ENCODE data around the gene TAF4. TPM values are rescaled to one million over a fixed set of nuclear protein-coding genes. Genes with fewer than 3 reads are reported as not detected.

TAF4 gene
- total RNA-seq, 4 donors from 2014 or later, result 6.2 to 37.6 (median 10.7) TPM

DNA sequence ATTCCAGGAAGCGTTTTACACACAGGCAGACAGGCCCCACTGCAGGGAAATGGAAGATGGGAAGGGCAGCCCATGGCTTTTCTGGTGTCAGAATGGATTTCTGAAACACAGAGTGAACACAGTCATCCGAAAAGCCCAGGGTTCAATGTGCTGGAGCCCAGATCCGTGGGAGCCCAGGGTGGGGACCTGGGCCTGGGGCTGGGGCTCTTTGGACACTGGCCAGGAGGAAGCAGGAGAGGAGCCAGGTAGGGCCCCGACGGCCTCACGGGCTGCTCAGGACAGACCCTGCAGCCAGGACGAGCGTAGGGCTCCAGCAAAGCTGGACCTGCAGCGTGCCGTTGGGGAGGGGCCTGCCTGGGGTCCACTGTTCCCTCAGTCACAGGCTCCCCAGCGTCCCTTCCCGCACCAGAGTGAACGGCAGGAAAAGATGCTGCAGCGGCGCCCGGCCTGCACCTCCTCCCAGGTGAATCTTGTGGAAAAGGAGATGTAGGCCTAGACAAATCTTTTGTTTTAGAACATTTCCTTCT lies 32.3 kb upstream of the TAF4 start:
- Histone ChIP-seq H3K27ac (no peak overlapping the region), H3K4me3 (no peak overlapping the region), H3K36me3 (no peaks in the 10 kb centered on the region), H3K4me1 (no peaks in the 10 kb centered on the region), H3K9me3 (no peaks in the 10 kb centered on the region), H3K27me3 (no peaks in the 10 kb centered on the region)
- intact Hi-C loops (cut with DNase I; ENCODE audit: low total_unique reads), result no loop called here
- no peak for TF ChIP-seq CTCF (IDR thresholded peaks at IDR 0.05)
- no peak for TF ChIP-seq POLR2A (IDR thresholded peaks at IDR 0.05)
- no peak for DNase-seq

- Histone ChIP-seq H3K27ac (no peak overlapping the region), H3K4me1 (no peaks in the 10 kb centered on the region), H3K4me3 (no peak overlapping the region), H3K27me3 (no peaks in the 10 kb centered on the region), H3K36me3 (no peaks in the 10 kb centered on the region), H3K9me3 (no peaks in the 10 kb centered on the region)
- TF ChIP-seq CTCF (IDR thresholded peaks at IDR 0.05) (no peak), POLR2A (IDR thresholded peaks at IDR 0.05) (no peak)
- DNase-seq, result no peak
- intact Hi-C loops (cut with DNase I; ENCODE audit: low total_unique reads), result no loop called here
Observed at GRCh38 chr20:62096421-62097380, 31.0 kb upstream of the TAF4 start.

GRCh38 chr20:62089393-62089792 lies 23.7 kb upstream of the TAF4 start:
- no peak overlapping the region for H3K4me3 ChIP-seq

GRCh38 chr20:62088258-62089127 lies 22.8 kb upstream of the TAF4 start:
- H3K4me1 ChIP-seq, result no peaks in the 10 kb centered on the region
- intact Hi-C loops (cut with DNase I; ENCODE audit: low total_unique reads), result no loop called here
- TF ChIP-seq CTCF (IDR thresholded peaks at IDR 0.05), result no peak
- no peak for TF ChIP-seq POLR2A (IDR thresholded peaks at IDR 0.05)
- H3K4me3 ChIP-seq, result no peak overlapping the region
- H3K36me3 ChIP-seq, result no peaks in the 10 kb centered on the region
- DNase-seq, result no peak
- H3K27ac ChIP-seq, result no peak overlapping the region
- no peaks in the 10 kb centered on the region for H3K27me3 ChIP-seq
- H3K9me3 ChIP-seq, result no peaks in the 10 kb centered on the region

More at GRCh38 chr20:62089393-62089792, 23.7 kb upstream of the TAF4 start:
- intact Hi-C loops (cut with DNase I; ENCODE audit: low total_unique reads), result no loop called here
- no peaks in the 10 kb centered on the region for H3K4me1 ChIP-seq
- no peak overlapping the region for H3K27ac ChIP-seq
- no peaks in the 10 kb centered on the region for H3K36me3 ChIP-seq
- no peaks in the 10 kb centered on the region for H3K27me3 ChIP-seq
- TF ChIP-seq CTCF (IDR thresholded peaks at IDR 0.05), result peak in 1 of 4 experiments; percentile 16
- TF ChIP-seq POLR2A (IDR thresholded peaks at IDR 0.05), result no peak
- no peak for DNase-seq
- no peaks in the 10 kb centered on the region for H3K9me3 ChIP-seq
